GM19023 (cell line): Measurements from ENCODE around the gene IFNA16.
A peak's percentile ranks its signal among the peaks of the same experiment; 100 is the strongest.
"Not testable (repeated sequence)": the region's sequence is repeated elsewhere in the genome, so short reads cannot be mapped to it uniquely, and the experiment has no call there.

Experiments
- ATAC-seq: cut with Tn5 transposase; IDR thresholded peaks from one replicate; pipeline ENCODE4 v1.9.1; 2021; ENCODE audit warnings: mild to moderate bottlenecking, moderate library complexity; ENCODE audit not compliant: unreplicated experiment

Gene IFNA16

GRCh38 chr9:21202105-21202504 is 15.0 kb downstream of the IFNA16 start, which contains the start of gene IFNA7:
IFNA7 (minus strand) TSS chr9:21202205; CDS start chr9:21202165, 40 bp downstream.
- ATAC-seq, result not testable (repeated sequence)

GRCh38 chr9:21194867-21195776 is 22.0 kb downstream of the IFNA16 start:
- peak; percentile 91 for ATAC-seq

- ATAC-seq, result not testable (repeated sequence)
These were observed 29.6 kb downstream of the IFNA16 start, which contains the start of gene IFNA4 for GRCh38 chr9:21187487-21187886. IFNA4 (minus strand) TSS chr9:21187587; CDS start chr9:21187531, 56 bp downstream.

- ATAC-seq, result peak; percentile 95
These were observed 34.0 kb downstream of the IFNA16 start for GRCh38 chr9:21182810-21183736.

GRCh38 chr9:21174671-21175070 is 42.4 kb downstream of the IFNA16 start:
- ATAC-seq, result no peak

GRCh38 chr9:21172156-21172555 is 45.0 kb downstream of the IFNA16 start:
- no peak for ATAC-seq

- ATAC-seq, result no peak
These were observed 45.8 kb downstream of the IFNA16 start for GRCh38 chr9:21171351-21171750.

- ATAC-seq, result not testable (repeated sequence)
These were observed 50.6 kb downstream of the IFNA16 start, which contains the start of gene IFNA21 for GRCh38 chr9:21166560-21166959. IFNA21 (minus strand) TSS chr9:21166660; CDS start chr9:21166612, 48 bp downstream.
